Activated naive CD4-positive, alpha-beta T cell treated with Interleukin-2 at 50 U/mL for 16 hours (primary cell): Measurements from ENCODE around the gene HLA-DQB2.

Experiments used
- DNase-seq: peaks from one replicate; pipeline ENCODE4 v3.0.0-alpha.2; 2020

The HLA-DQB2 gene

GRCh38 chr6:32744776-32745175 lies 18.6 kb downstream of the HLA-DQB2 start:
- no peak for DNase-seq

GRCh38 chr6:32742374-32742773 lies 21.0 kb downstream of the HLA-DQB2 start:
- no peak for DNase-seq

- no peak for DNase-seq
These were observed 22.0 kb downstream of the HLA-DQB2 start, which contains the start of gene HLA-DQA2 for GRCh38 chr6:32741031-32741960. Gene HLA-DQA2, plus strand, starts transcription at chr6:32741391. Its CDS starts 53 bp downstream, at chr6:32741444.

- DNase-seq = no peak
These were observed 25.2 kb downstream of the HLA-DQB2 start for GRCh38 chr6:32738126-32738525.

GRCh38 chr6:32718879-32719278 lies 44.5 kb downstream of the HLA-DQB2 start:
- no peak for DNase-seq

- DNase-seq = no peak
These were observed 46.9 kb downstream of the HLA-DQB2 start for GRCh38 chr6:32716396-32716795.

GRCh38 chr6:32713241-32713640 lies 50.1 kb downstream of the HLA-DQB2 start:
- DNase-seq = no peak

GRCh38 chr6:32709625-32710024 lies 53.7 kb downstream of the HLA-DQB2 start:
- DNase-seq = no peak
